ENCODE measurements around the gene CD44. TPM values are rescaled to one million over a fixed set of nuclear protein-coding genes. Genes with fewer than 3 reads are reported as not detected.

The CD44 gene
- total RNA-seq, 4 donors from 2014 or later = 861 to 1,282 (median 914) TPM

DNA sequence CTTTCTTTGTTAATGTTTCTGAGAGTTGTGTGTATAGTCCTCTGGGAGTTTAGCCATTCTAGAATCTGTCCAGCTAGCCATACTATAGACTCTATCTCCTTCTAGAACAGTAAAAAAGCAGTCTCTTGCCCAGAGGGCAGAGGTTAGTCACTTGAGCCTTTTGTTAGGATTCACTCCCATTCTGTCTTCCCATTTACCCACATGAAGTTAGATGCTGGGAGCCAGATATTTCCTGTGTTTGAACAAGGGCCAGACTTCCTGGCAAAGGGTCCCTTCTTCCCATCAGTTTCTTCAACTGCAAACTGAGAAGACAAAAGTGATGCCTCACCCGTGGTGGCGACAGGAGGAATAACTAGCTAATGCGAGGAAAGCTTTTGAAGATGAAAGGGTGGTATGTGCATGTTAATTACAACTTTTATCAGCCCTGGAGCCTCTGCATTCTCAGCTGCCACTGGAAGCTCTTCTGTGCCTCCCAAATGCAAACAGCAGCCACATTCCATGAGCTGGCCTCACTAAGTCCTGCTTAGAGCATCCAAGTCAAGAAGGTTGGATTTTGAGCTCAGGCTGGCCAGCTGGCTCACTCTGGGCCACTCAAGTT lies 12.8 kb downstream of the CD44 start:
- intact Hi-C loops (cut with DNase I; ENCODE audit: low total_unique reads) = no loop called here
- H3K4me3 ChIP-seq (ENCODE audit: low read depth, poor library complexity, severe bottlenecking) = no peak overlapping the region
- 29 to 39% methylated on average over 3 of the region's 3 CpGs for WGBS, 2 donors
- TF ChIP-seq POLR2A (IDR thresholded peaks at IDR 0.05) = no peak
- TF ChIP-seq, protein P1, sequence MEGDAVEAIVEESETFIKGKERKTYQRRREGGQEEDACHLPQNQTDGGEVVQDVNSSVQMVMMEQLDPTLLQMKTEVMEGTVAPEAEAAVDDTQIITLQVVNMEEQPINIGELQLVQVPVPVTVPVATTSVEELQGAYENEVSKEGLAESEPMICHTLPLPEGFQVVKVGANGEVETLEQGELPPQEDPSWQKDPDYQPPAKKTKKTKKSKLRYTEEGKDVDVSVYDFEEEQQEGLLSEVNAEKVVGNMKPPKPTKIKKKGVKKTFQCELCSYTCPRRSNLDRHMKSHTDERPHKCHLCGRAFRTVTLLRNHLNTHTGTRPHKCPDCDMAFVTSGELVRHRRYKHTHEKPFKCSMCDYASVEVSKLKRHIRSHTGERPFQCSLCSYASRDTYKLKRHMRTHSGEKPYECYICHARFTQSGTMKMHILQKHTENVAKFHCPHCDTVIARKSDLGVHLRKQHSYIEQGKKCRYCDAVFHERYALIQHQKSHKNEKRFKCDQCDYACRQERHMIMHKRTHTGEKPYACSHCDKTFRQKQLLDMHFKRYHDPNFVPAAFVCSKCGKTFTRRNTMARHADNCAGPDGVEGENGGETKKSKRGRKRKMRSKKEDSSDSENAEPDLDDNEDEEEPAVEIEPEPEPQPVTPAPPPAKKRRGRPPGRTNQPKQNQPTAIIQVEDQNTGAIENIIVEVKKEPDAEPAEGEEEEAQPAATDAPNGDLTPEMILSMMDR (IDR thresholded peaks at IDR 0.05) = no peak
- DNase-seq (ENCODE audit: low spot score in 2 of 2) = no peak

DNA sequence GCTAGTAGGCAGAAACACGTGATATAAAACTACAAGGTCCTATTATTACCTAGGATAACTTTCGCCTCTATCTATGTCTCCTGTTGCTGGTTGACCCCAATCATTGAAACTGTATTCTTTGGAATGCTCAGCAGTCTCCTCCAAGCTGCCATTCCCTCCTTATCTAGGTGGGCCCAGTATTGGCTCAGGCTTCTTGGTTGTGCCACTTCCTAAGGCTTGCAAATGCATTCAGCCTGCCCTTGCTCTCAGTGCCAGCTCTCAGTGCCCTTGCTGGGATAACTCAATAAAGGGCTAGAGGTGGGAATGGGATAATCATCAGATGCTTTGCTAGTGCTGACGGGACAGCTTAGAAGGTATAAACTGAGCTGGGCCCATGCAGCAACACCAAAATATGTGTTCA lies 13.6 kb downstream of the CD44 start:
- 86 to 87% methylated on average over 3 of the region's 3 CpGs for WGBS, 2 donors
- TF ChIP-seq, protein P1 (IDR thresholded peaks at IDR 0.05) = no peak
- TF ChIP-seq POLR2A (IDR thresholded peaks at IDR 0.05) = no peak
- no peak for DNase-seq (ENCODE audit: low spot score in 2 of 2)
- H3K4me3 ChIP-seq (ENCODE audit: low read depth, poor library complexity, severe bottlenecking) = no peak overlapping the region
- intact Hi-C loops (cut with DNase I; ENCODE audit: low total_unique reads) = no loop called here

DNA sequence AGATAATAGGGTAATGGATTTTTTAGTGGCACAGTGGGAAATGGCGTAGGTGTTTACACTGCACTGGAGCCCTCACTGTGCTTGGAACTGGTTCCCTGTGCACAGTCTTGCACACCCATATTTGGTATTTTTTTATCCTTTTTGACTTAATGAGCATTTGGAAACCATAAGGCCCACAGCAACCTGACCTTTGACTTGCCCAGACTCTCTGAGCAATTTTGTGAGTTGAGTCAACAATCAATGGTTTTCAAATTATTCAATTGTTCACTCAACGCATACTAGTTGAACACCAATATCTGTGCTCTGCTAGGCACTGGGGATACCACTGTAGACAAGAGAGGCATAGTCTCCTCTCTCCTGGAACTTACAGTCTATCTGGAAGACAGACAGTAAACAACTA lies 14.3 kb downstream of the CD44 start:
- DNase-seq (ENCODE audit: low spot score in 2 of 2) = no peak
- WGBS, 2 donors = 82 to 86% methylated on average over 2 of the region's 2 CpGs
- no peak for TF ChIP-seq POLR2A (IDR thresholded peaks at IDR 0.05)
- TF ChIP-seq, protein P1 (IDR thresholded peaks at IDR 0.05) = no peak
- intact Hi-C loops (cut with DNase I; ENCODE audit: low total_unique reads) = no loop called here
- H3K4me3 ChIP-seq (ENCODE audit: low read depth, poor library complexity, severe bottlenecking) = no peak overlapping the region

DNA sequence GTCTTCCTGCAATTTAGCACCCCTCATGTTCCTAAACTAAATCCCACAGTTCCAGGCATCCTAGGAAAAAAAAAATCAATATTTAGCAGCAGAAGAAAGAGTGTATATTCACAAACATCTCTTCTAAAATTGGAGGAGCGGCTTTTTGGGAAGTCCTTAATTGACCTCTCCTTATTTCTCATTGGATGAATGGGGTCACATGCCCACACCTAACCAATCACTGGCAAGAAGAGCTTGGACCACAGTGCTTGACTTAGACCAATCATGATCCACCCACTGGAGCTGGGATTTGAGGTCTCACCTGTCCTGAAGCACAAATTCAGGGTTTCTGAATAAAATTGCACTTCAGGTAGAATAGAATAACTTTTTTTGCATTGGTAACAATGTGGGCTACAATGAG lies 16.0 kb downstream of the CD44 start:
- 90 to 100% methylated on average over 1 of the region's 1 CpG for whole genome bisulfite sequencing, 2 donors

DNA sequence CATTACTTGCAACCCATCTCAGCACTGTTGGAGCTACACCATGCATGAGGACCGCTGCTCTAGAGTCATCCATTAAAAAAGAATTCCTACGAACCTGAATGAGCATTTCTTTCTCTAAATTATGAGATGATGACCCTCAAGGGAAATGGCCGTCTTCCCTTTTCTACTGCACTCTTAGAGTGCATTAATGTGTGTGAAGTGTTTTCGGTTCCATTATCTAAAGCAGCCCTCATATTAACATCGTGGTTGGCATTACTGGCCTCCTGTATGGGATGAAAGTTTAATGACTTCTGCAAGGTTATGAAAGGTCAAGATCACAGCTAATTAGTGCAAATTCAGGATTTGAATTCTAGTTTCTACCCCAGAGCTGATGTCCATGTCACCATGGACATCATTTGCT lies 16.7 kb downstream of the CD44 start:
- H3K4me3 ChIP-seq (ENCODE audit: low read depth, poor library complexity, severe bottlenecking) = no peak overlapping the region
- intact Hi-C loops (cut with DNase I; ENCODE audit: low total_unique reads) = no loop called here
- DNase-seq (ENCODE audit: low spot score in 2 of 2) = no peak
- no peak for TF ChIP-seq POLR2A (IDR thresholded peaks at IDR 0.05)
- TF ChIP-seq, protein P1 (IDR thresholded peaks at IDR 0.05) = no peak
- 74 to 82% methylated on average over 5 of the region's 5 CpGs for WGBS, 2 donors

More for the DNA sequence above, 16.0 kb downstream of the CD44 start:
- H3K4me3 ChIP-seq (ENCODE audit: low read depth, poor library complexity, severe bottlenecking) = no peak overlapping the region
- TF ChIP-seq POLR2A (IDR thresholded peaks at IDR 0.05) = no peak
- TF ChIP-seq, protein P1 (IDR thresholded peaks at IDR 0.05) = no peak
- intact Hi-C loops (cut with DNase I; ENCODE audit: low total_unique reads) = no loop called here
- no peak for DNase-seq (ENCODE audit: low spot score in 2 of 2)

Data from lower leg skin (tissue), 4 donors.